ENCODE measurements around the gene SCARB1. TPM values are rescaled to one million over a fixed set of nuclear protein-coding genes. Genes with fewer than 3 reads are reported as not detected.

SCARB1 gene
- total and polyA plus RNA-seq, 2 of the 13 experiments (the other 11 are each of a cell fraction or from before 2014, with no cell fraction given): 63.4 to 160 TPM

DNA sequence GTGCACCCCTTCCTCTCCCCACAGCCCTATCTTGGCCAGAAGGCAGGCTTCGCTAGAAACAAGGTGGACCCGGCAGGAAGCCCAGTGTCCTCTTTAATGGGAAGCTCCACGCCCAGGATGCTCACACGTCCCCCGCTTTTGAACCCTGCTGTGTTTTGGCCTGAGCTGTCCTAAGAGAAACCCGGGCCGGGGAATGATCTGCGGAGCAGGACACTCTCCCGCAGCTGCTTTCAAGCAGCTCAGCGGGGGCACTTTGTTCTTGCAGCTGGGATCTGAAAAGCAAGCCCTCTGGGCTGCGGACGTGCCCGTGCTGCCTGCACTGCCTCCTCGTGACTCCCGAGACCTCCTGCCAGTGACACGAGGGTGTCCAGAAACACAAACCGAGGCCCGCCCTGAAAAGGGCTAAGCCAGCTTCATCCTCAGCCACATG lies 30.0 kb downstream of the SCARB1 start:
- DNase-seq (ENCODE audit: low spot score): no peak
- H3K4me3 ChIP-seq (replicated peaks in 1 of 3; ENCODE audit: insufficient read depth in 1 of 3, low read depth in 2 of 3, low read length in 3 of 3): no peak overlapping the region
- no peaks in the 10 kb centered on the region for H4K20me1 ChIP-seq (ENCODE audit: insufficient read depth, low read length)
- peaks cover 9 to 30% of the 10 kb centered on the region in 2 experiments for H3K36me3 ChIP-seq (replicated peaks in 1 of 2; ENCODE audit: control insufficient read depth in 1 of 2, insufficient read depth in 2 of 2, low read length in 2 of 2)
- no peaks in the 10 kb centered on the region for H3K27me3 ChIP-seq (ENCODE audit: control insufficient read depth in 1 of 2, insufficient read depth in 2 of 2, low read length in 2 of 2)
- BruUV-seq (replicated peaks): no TSS peak
- ChIA-PET POLR2A (no interaction called here), CTCF (ENCODE audit: low intra/inter-chr PET ratio, low total read pairs) (no interaction called here)
- FAIRE-seq: no peak
- H3K4me1 ChIP-seq (ENCODE audit: insufficient read depth, low read length): peaks cover 94% of the 10 kb centered on the region
- no peaks in the 10 kb centered on the region for H3K9me3 ChIP-seq (ENCODE audit: low read length)
- peaks cover 74% of the 10 kb centered on the region for H3K79me2 ChIP-seq (ENCODE audit: insufficient read depth, low read length)
- in situ Hi-C loops (cut with HindIII; ENCODE audit: extremely low pct_ligation_motif_present, low pct_unique_long_range_greater_than_20kb) (no loop called here), intact Hi-C loops (cut with micrococcal nuclease; ENCODE audit: unreplicated experiment) (no loop called here)
- H2AFZ ChIP-seq (ENCODE audit: low read length): no peak overlapping the region
- H3K4me2 ChIP-seq (ENCODE audit: low read depth, low read length): no peak overlapping the region
- H3K27ac ChIP-seq (ENCODE audit: extremely low read length, insufficient read depth, low read length): no peak overlapping the region
- WGBS (ENCODE audit: low lambda C conversion rate): 89% methylated on average over 14 of the region's 18 CpGs
- ATAC-seq: no peak
- no peak for TF ChIP-seq ZNF232 (CRISPR knock-in tag; IDR thresholded peaks at IDR 0.05; ENCODE audit: borderline replicate concordance)
- TF ChIP-seq, protein P1, sequence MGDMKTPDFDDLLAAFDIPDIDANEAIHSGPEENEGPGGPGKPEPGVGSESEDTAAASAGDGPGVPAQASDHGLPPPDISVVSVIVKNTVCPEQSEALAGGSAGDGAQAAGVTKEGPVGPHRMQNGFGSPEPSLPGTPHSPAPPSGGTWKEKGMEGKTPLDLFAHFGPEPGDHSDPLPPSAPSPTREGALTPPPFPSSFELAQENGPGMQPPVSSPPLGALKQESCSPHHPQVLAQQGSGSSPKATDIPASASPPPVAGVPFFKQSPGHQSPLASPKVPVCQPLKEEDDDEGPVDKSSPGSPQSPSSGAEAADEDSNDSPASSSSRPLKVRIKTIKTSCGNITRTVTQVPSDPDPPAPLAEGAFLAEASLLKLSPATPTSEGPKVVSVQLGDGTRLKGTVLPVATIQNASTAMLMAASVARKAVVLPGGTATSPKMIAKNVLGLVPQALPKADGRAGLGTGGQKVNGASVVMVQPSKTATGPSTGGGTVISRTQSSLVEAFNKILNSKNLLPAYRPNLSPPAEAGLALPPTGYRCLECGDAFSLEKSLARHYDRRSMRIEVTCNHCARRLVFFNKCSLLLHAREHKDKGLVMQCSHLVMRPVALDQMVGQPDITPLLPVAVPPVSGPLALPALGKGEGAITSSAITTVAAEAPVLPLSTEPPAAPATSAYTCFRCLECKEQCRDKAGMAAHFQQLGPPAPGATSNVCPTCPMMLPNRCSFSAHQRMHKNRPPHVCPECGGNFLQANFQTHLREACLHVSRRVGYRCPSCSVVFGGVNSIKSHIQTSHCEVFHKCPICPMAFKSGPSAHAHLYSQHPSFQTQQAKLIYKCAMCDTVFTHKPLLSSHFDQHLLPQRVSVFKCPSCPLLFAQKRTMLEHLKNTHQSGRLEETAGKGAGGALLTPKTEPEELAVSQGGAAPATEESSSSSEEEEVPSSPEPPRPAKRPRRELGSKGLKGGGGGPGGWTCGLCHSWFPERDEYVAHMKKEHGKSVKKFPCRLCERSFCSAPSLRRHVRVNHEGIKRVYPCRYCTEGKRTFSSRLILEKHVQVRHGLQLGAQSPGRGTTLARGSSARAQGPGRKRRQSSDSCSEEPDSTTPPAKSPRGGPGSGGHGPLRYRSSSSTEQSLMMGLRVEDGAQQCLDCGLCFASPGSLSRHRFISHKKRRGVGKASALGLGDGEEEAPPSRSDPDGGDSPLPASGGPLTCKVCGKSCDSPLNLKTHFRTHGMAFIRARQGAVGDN (CRISPR knock-in tag; IDR thresholded peaks at IDR 0.05): peak; percentile 25
- H3K9ac ChIP-seq (ENCODE audit: insufficient read depth, low read depth, low read length): no peak overlapping the region

DNA sequence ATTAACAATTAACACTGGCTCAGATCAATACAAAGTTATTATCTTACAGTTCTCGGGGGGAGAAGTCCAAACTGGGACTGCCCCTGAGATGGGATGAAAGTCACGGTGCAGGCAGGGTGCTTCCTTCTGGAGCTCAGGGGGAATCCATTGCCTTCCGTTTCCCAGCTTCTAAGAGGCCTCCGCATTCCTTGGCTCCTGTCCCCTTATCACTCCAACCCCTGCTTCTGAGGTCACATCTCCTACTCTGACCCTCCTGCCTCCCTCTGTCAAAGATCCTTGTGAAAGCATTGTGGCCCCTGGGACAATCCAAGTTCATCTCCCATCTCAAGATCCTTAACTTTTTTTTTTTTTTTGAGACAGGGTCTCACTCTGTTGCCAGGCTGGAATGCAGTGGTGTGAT lies 30.8 kb downstream of the SCARB1 start:
- Histone ChIP-seq H3K27me3 (ENCODE audit: control insufficient read depth in 1 of 2, insufficient read depth in 2 of 2, low read length in 2 of 2) (no peaks in the 10 kb centered on the region), H4K20me1 (ENCODE audit: insufficient read depth, low read length) (no peaks in the 10 kb centered on the region), H2AFZ (ENCODE audit: low read length) (no peak overlapping the region), H3K27ac (ENCODE audit: extremely low read length, insufficient read depth, low read length) (no peak overlapping the region), H3K4me2 (ENCODE audit: low read depth, low read length) (no peak overlapping the region), H3K36me3 (replicated peaks in 1 of 2; ENCODE audit: control insufficient read depth in 1 of 2, insufficient read depth in 2 of 2, low read length in 2 of 2) (peaks cover 9 to 30% of the 10 kb centered on the region in 2 experiments), H3K79me2 (ENCODE audit: insufficient read depth, low read length) (peaks cover 81% of the 10 kb centered on the region), H3K4me3 (replicated peaks in 1 of 3; ENCODE audit: insufficient read depth in 1 of 3, low read depth in 2 of 3, low read length in 3 of 3) (no peak overlapping the region), H3K9ac (ENCODE audit: insufficient read depth, low read depth, low read length) (no peak overlapping the region), H3K9me3 (ENCODE audit: low read length) (no peaks in the 10 kb centered on the region), H3K4me1 (ENCODE audit: insufficient read depth, low read length) (peaks cover 94% of the 10 kb centered on the region)
- in situ Hi-C loops (cut with HindIII; ENCODE audit: extremely low pct_ligation_motif_present, low pct_unique_long_range_greater_than_20kb): no loop called here
- 66% methylated on average over 4 of the region's 4 CpGs for WGBS (ENCODE audit: low lambda C conversion rate)
- DNase-seq (ENCODE audit: low spot score): no peak
- intact Hi-C loops (cut with micrococcal nuclease; ENCODE audit: unreplicated experiment): no loop called here
- FAIRE-seq: no peak
- BruUV-seq (replicated peaks): no TSS peak
- ChIA-PET CTCF (ENCODE audit: low intra/inter-chr PET ratio, low total read pairs) (no interaction called here), POLR2A (no interaction called here)
- no peak for TF ChIP-seq ZBTB7B (CRISPR knock-in tag; IDR thresholded peaks at IDR 0.05)
- ATAC-seq: no peak
